K562 (cell line): ENCODE measurements around the gene UFC1. TPM values are rescaled to one million over a fixed set of nuclear protein-coding genes. Genes with fewer than 3 reads are reported as not detected.

Source experiments
- ATAC-seq: fragments of 200-7000 bp; cut with Tn5 transposase; 3 replicates; pipeline ENCODE4 v1.9.1; 2020; ENCODE audit warnings: moderate library complexity
- BruUV-seq: library from RNA; stranded (reverse); fragments of 400-500 nt; replicated peaks from 2 replicates; lab custom pipeline; 2021; lab: Mats Ljungman, UMichigan
- CTCF ChIA-PET: fragments of 300-600 bp; formaldehyde crosslinking; extraction: SDS; loops from one replicate; lab custom pipeline; 2021; ENCODE audit warnings: low intra/inter-chr PET ratio; lab: Yijun Ruan, JAX
- POLR2A ChIA-PET: fragments of 300-600, 350-650 bp; sonication (Branson Sonifier 250); formaldehyde crosslinking; extraction: SDS; loops from one replicate; lab custom pipeline; 2021; ENCODE audit warnings: antibody characterized with exemption, inconsistent platforms; lab: Yijun Ruan, JAX
- DNase-seq, 4 experiments: peaks; one replicate each; pipeline versions ENCODE4 v3.0.0 to v3.0.0-alpha.2; 2011 to 2018; ENCODE audit warnings: low spot score in 3 of 4, mixed read lengths in 3 of 4; ENCODE audit errors: extremely low read depth in 1 of 4
- FAIRE-seq: peaks from 2 replicates; lab custom pipeline; 2011; peaks lifted over from hg19 to GRCh38; lab: Jason Lieb, UNC
- H2AFZ ChIP-seq: 2 replicates; pipeline ENCODE4 v1.6.0; 2011; ENCODE audit warnings: low read depth, low read length, control low read depth, inconsistent platforms
- H3K27ac ChIP-seq: fragments of 200-600 bp; 3 replicates; pipeline ENCODE4 v1.8.0; 2011; ENCODE audit warnings: low read depth, mild to moderate bottlenecking, control low read depth, inconsistent platforms, low read length, moderate library complexity, mixed read lengths; ENCODE audit errors: extremely low read depth
- H3K27me3 ChIP-seq, 2 experiments: fragments of 300-600 bp in 1 of 2; 2 replicates in 1 of 2; 3 replicates in 1 of 2; pipeline versions ENCODE4 v1.6.0 to v1.8.0; 2011; ENCODE audit warnings: inconsistent platforms in 2 of 2, low read length in 2 of 2, mild to moderate bottlenecking in 1 of 2, mixed read lengths in 1 of 2, moderate library complexity in 1 of 2; ENCODE audit not compliant: control insufficient read depth in 2 of 2, insufficient read depth in 2 of 2
- H3K36me3 ChIP-seq: fragments of 300-600 bp; 3 replicates; pipeline ENCODE4 v1.8.0; 2011; ENCODE audit warnings: mild to moderate bottlenecking, low read length, inconsistent platforms; ENCODE audit not compliant: control insufficient read depth, insufficient read depth
- H3K4me1 ChIP-seq, 2 experiments: fragments of 200-600 bp in 1 of 2; replicated peaks in 1 of 2; 2 replicates in 1 of 2; 3 replicates in 1 of 2; pipeline versions ENCODE4 v1.5.1 to v1.8.0; 2011; ENCODE audit warnings: inconsistent platforms in 2 of 2, low read length in 2 of 2, mild to moderate bottlenecking in 1 of 2, mixed read lengths in 1 of 2, moderate library complexity in 1 of 2; ENCODE audit not compliant: control insufficient read depth in 2 of 2, insufficient read depth in 2 of 2
- H3K4me2 ChIP-seq: 2 replicates; pipeline ENCODE4 v1.6.1; 2011; ENCODE audit warnings: low read length, control low read depth, inconsistent platforms, mixed read lengths; ENCODE audit not compliant: insufficient read depth
- H3K4me3 ChIP-seq: fragments of 200-600 bp; sonication (generic), shearing (Covaris generic); 2 replicates; pipeline ENCODE4 v1.5.1; 2016; ENCODE audit warnings: control low read depth, inconsistent platforms
- H3K79me2 ChIP-seq: fragments of 200-600 bp; 3 replicates; pipeline ENCODE4 v1.8.0; 2011; ENCODE audit warnings: low read length, inconsistent platforms; ENCODE audit not compliant: control insufficient read depth, insufficient read depth
- H3K9ac ChIP-seq, 2 experiments: 2 replicates each; pipeline versions ENCODE4 v1.6.0 to v1.6.1; 2011; ENCODE audit warnings: low read depth in 2 of 2, low read length in 2 of 2, control low read depth in 1 of 2, inconsistent platforms in 1 of 2, mild to moderate bottlenecking in 1 of 2, mixed read lengths in 1 of 2; ENCODE audit not compliant: insufficient read depth in 1 of 2
- H3K9me1 ChIP-seq: one replicate; pipeline ENCODE4 v1.6.0; 2011; ENCODE audit warnings: inconsistent platforms, mild to moderate bottlenecking, low read length, moderate library complexity; ENCODE audit not compliant: control insufficient read depth, insufficient read depth
- H3K9me3 ChIP-seq: replicated peaks from 2 replicates; pipeline ENCODE4 v1.5.1; 2011; ENCODE audit warnings: low read depth, low read length, inconsistent platforms; ENCODE audit not compliant: control insufficient read depth, insufficient read depth
- H4K20me1 ChIP-seq: replicated peaks from 2 replicates; pipeline ENCODE4 v1.6.1; 2011; ENCODE audit warnings: low read length, inconsistent platforms, mixed read lengths; ENCODE audit not compliant: control insufficient read depth, insufficient read depth
- CEBPG ChIP-seq, 3 experiments: fragments of 200-800 bp in 1 of 3; sonication (Bioruptor generic) in 1 of 3; sonication (generic) in 1 of 3; formaldehyde crosslinking in 1 of 3; IDR thresholded peaks in 2 of 3; conservative IDR thresholded peaks in 1 of 3; 2 replicates each; pipeline versions ENCODE4 v1.6.1 to v1.8.0; 2016 to 2022; ENCODE audit warnings: missing compliant biosample characterization in 2 of 3, missing genetic modification characterization in 2 of 3, mild to moderate bottlenecking in 1 of 3, missing genetic modification reagents in 1 of 3
- HDAC1 ChIP-seq, 2 experiments: fragments of 450-650 bp; IDR thresholded peaks; 2 replicates each; pipeline ENCODE4 v1.6.1; 2016 to 2017; ENCODE audit warnings: inconsistent platforms in 1 of 2, mild to moderate bottlenecking in 1 of 2, moderate library complexity in 1 of 2
- JUND ChIP-seq, 2 experiments: IDR thresholded peaks; 2 replicates in 1 of 2; 3 replicates in 1 of 2; pipeline ENCODE4 v1.6.1; 2011; ENCODE audit warnings: borderline replicate concordance in 2 of 2, low read depth in 2 of 2, low read length in 2 of 2, improper control_type of control experiment in 1 of 2, missing biosample characterization in 1 of 2, missing genetic modification characterization in 1 of 2, missing genetic modification reagents in 1 of 2
- LCOR ChIP-seq: sonication (generic); formaldehyde crosslinking; IDR thresholded peaks from 2 replicates; pipeline ENCODE4 v1.8.0; 2022; ENCODE audit warnings: mild to moderate bottlenecking, missing genetic modification reagents
- MLLT1 ChIP-seq, 2 experiments: fragments of 450-650 bp; IDR thresholded peaks; 2 replicates each; pipeline ENCODE4 v1.6.1; 2016
- NONO ChIP-seq, 2 experiments: fragments of 200-400 bp in 1 of 2; fragments of 450-650 bp in 1 of 2; formaldehyde crosslinking in 1 of 2; IDR thresholded peaks; 2 replicates each; pipeline ENCODE4 v1.6.1; 2017; ENCODE audit warnings: low read depth in 2 of 2, mild to moderate bottlenecking in 2 of 2, moderate library complexity in 2 of 2, low read length in 1 of 2
- NR2C1 ChIP-seq, 2 experiments: fragments of 450-650 bp; IDR thresholded peaks; 2 replicates each; pipeline ENCODE4 v1.6.1; 2017; ENCODE audit warnings: mild to moderate bottlenecking in 2 of 2, antibody characterized with exemption in 1 of 2, inconsistent platforms in 1 of 2, missing compliant biosample characterization in 1 of 2, missing genetic modification characterization in 1 of 2
- NR4A1 ChIP-seq, 2 experiments: fragments of 250-450 bp in 1 of 2; fragments of 450-650 bp in 1 of 2; sonication (Bioruptor Pico) in 1 of 2; IDR thresholded peaks; 2 replicates each; pipeline versions ENCODE4 v1.4.0 to v1.6.1; 2016 to 2020; ENCODE audit warnings: mild to moderate bottlenecking in 2 of 2, missing compliant biosample characterization in 1 of 2, missing genetic modification characterization in 1 of 2, moderate library complexity in 1 of 2
- RCOR1 ChIP-seq, 2 experiments: IDR thresholded peaks; 2 replicates each; pipeline ENCODE4 v1.6.1; 2012; ENCODE audit warnings: low read depth in 2 of 2, low read length in 2 of 2, borderline replicate concordance in 1 of 2, improper control_type of control experiment in 1 of 2
- STAT5B ChIP-seq: fragments of 250-450 bp; sonication (Bioruptor Pico); IDR thresholded peaks from 2 replicates; pipeline ENCODE4 v1.8.0; 2021; ENCODE audit warnings: mild to moderate bottlenecking, inconsistent platforms
- ZNF239 ChIP-seq: fragments of 250-450 bp; sonication (Bioruptor Pico); IDR thresholded peaks from 2 replicates; pipeline ENCODE4 v1.4.0; 2020; ENCODE audit warnings: mild to moderate bottlenecking
- ZNF395 ChIP-seq: fragments of 200-800 bp; sonication (Bioruptor generic); IDR thresholded peaks from 2 replicates; pipeline ENCODE4 v1.6.1; 2017; ENCODE audit warnings: missing genetic modification characterization, missing compliant biosample characterization
- ZNF586 ChIP-seq: fragments of 450-650 bp; formaldehyde crosslinking; conservative IDR thresholded peaks from 2 replicates; pipeline ENCODE4 v1.4.0; 2020; ENCODE audit warnings: mild to moderate bottlenecking, moderate library complexity
- WGBS: fragments of 100-300 bp; shearing (Covaris generic); methylation state at CpG from one replicate; pipeline ENCODE4 v1.1.6; 2016; ENCODE audit warnings: low coverage, mixed read lengths; ENCODE audit not compliant: insufficient coverage; ENCODE audit errors: missing lambda C conversion rate; 5-methylcytosine and 5-hydroxymethylcytosine counted together
- in situ Hi-C: fragments of 300-500 bp; cut with MboI; formaldehyde crosslinking; loops from 4 replicates; pipeline ENCODE4 v1.15.0; 2018; ENCODE audit warnings: inconsistent platforms, mixed read lengths
- intact Hi-C: fragments of 100-400 bp; cut with micrococcal nuclease; formaldehyde crosslinking; loops from 2 replicates; pipeline ENCODE4 v1.14.2; 2022
- polyA plus RNA-seq, 8 experiments: library from polyadenylated mRNA; depleted of rRNA in 4 of 8; stranded (reverse) in 5 of 8; unstranded in 3 of 8; fragments of >200 nt; fragmentation: Nextera tagmentation in 2 of 8; fragmentation: Illumina TruSeq in 1 of 8; extraction: Ambion mirVana in 2 of 8; extraction: Trizol in 1 of 8; gene quantifications; 2 replicates each; pipeline versions ENCODE4 v1.2.1 to v1.2.3, GENCODE V29; 2011 to 2014; ENCODE audit warnings: inconsistent platforms in 1 of 8, missing spikeins in 1 of 8
- total RNA-seq, 7 experiments: library from RNA; depleted of rRNA in 6 of 7; stranded (reverse); fragments of >200 nt in 6 of 7; fragmentation: Illumina TruSeq in 2 of 7; extraction: Trizol in 2 of 7; gene quantifications; 2 replicates each; pipeline versions ENCODE4 v1.2.1 to v1.2.3, GENCODE V29; 2011 to 2021; ENCODE audit warnings: low replicate concordance in 1 of 7

UFC1 gene
- total and polyA plus RNA-seq, 9 of the 15 experiments (the other 6 are each of a cell fraction or from before 2014, with no cell fraction given) = 92.8 to 220 (median 161) TPM

- WGBS = 52% methylated on average over 13 of the region's 13 CpGs
- 0 out of 2 replicates have a peak, but pooled peaks have one; percentile 1 for TF ChIP-seq JUND (IDR thresholded peaks at IDR 0.05; ENCODE audit: borderline replicate concordance, low read depth, low read length)
- TF ChIP-seq JUND (tag; IDR thresholded peaks at IDR 0.05; ENCODE audit: borderline replicate concordance, low read depth, low read length) = no peak; the same call in 2 of the 3 replicates
- TF ChIP-seq ZNF586 (CRISPR knock-in tag) = no peak
- TF ChIP-seq HDAC1 (IDR thresholded peaks at IDR 0.05) = no peak
- peak; percentile 92; the same call in 1 of the 2 replicates for TF ChIP-seq ZNF395
- TF ChIP-seq RCOR1 (IDR thresholded peaks at IDR 0.05; ENCODE audit: borderline replicate concordance in 1 of 2, low read depth in 2 of 2, low read length in 2 of 2) = no peak
- no peak for TF ChIP-seq LCOR (CRISPR knock-in tag)
- peak; percentile 53; the same call in 1 of the 2 replicates for TF ChIP-seq CEBPG (CRISPR knock-in tag; IDR thresholded peaks at IDR 0.05)
- peak in 1 of 2 experiments; percentile 68; a peak in 1 of 4 replicates for TF ChIP-seq CEBPG (tag; conservative IDR thresholded peaks at IDR 0.05 in 1 of 2, IDR thresholded peaks at IDR 0.05 in 1 of 2)
- TF ChIP-seq NR2C1 (IDR thresholded peaks at IDR 0.05) = no peak
- peak; percentile 21; the same call in 1 of the 2 replicates for TF ChIP-seq NR2C1 (tag; IDR thresholded peaks at IDR 0.05)
- 0 out of 2 replicates have a peak, but pooled peaks have one; percentile 3 for TF ChIP-seq ZNF239
- TF ChIP-seq NONO (IDR thresholded peaks at IDR 0.05; ENCODE audit: low read depth in 2 of 2, low read length in 1 of 2) = no peak
- TF ChIP-seq MLLT1 (IDR thresholded peaks at IDR 0.05) = peak in 1 of 2 experiments; percentile 58; a peak in 1 of 4 replicates
- TF ChIP-seq STAT5B (CRISPR knock-in tag) = no peak
- no peak for TF ChIP-seq NR4A1 (CRISPR knock-in tag; IDR thresholded peaks at IDR 0.05)
- peak; percentile 45 for TF ChIP-seq NR4A1 (tag; IDR thresholded peaks at IDR 0.05)
Observed at GRCh38 chr1:161200992-161201835, 47.4 kb downstream of the UFC1 start.

More at GRCh38 chr1:161200992-161201835, 47.4 kb downstream of the UFC1 start:
- Histone ChIP-seq H3K36me3 (peaks cover 28% of the 10 kb centered on the region), H3K27me3 (no peaks in the 10 kb centered on the region), H2AFZ (peak overlapping the region; percentile 97), H3K9me1 (no peaks in the 10 kb centered on the region), H3K4me3 (peak overlapping the region; percentile 71), H3K9ac (peak overlapping the region; percentile 83 to 92; a peak in 3 of 4 replicates), H4K20me1 (no peaks in the 10 kb centered on the region), H3K9me3 (no peaks in the 10 kb centered on the region), H3K4me1 (peaks cover 57 to 68% of the 10 kb centered on the region in 2 experiments), H3K79me2 (peaks cover 27% of the 10 kb centered on the region), H3K27ac (peak overlapping the region; percentile 99), H3K4me2 (peak overlapping the region; percentile 97)
- in situ Hi-C loops (no loop called here), intact Hi-C loops (loop anchor here (5.0 kb wide), 1 partner anchor 106 kb away; the partner anchor contains the start of gene MPZ)
- ChIA-PET POLR2A (interaction anchor here (0.6 to 1.9 kb wide), 9 partner anchors 10 to 1290 kb away, joined by 3 to 9 read pairs (median 4); partner anchors contain the start of genes B4GALT3 and TOMM40L), CTCF (no interaction called here)
- FAIRE-seq (peak; percentile 42), DNase-seq (peak in 2 of 4 experiments; percentile 38 to 47), ATAC-seq (peak; percentile 13)
- BruUV-seq = TSS peak; percentile 75
